HCT116 (cell line): ENCODE measurements around the gene KPNA5. TPM values are rescaled to one million over a fixed set of nuclear protein-coding genes. Genes with fewer than 3 reads are reported as not detected.

Experiments used
- ATAC-seq: fragments of 200-7000 bp; cut with Tn5 transposase; 2 replicates; pipeline ENCODE4 v1.9.1; 2020; ENCODE audit warnings: mild to moderate bottlenecking, moderate library complexity
- BruUV-seq: library from RNA; stranded (reverse); fragments of 400-500 nt; replicated peaks from 2 replicates; lab custom pipeline; 2021; lab: Mats Ljungman, UMichigan
- CTCF ChIA-PET: fragments of 300-600 bp; sonication (Branson Sonifier 250); formaldehyde crosslinking; loops from one replicate; lab custom pipeline; 2021; ENCODE audit warnings: antibody characterized with exemption; lab: Charles Lee
- POLR2A ChIA-PET: fragments of 300-600, 350-600 bp; sonication (Branson Sonifier 250); formaldehyde crosslinking; loops from one replicate; lab custom pipeline; 2021; ENCODE audit warnings: antibody characterized with exemption; lab: Charles Lee
- RAD21 ChIA-PET, 2 experiments: fragments of 300-600 bp; sonication (Branson Sonifier 250); formaldehyde crosslinking; loops; one replicate each; lab custom pipeline; 2023; ENCODE audit warnings: low total read pairs in 2 of 2; ENCODE audit not compliant: uncharacterized antibody in 2 of 2, unreplicated experiment in 2 of 2, low non-redundant PET in 1 of 2; lab: Charles Lee
- DNase-seq: peaks from one replicate; pipeline ENCODE4 v3.0.0-alpha.2; 2010; ENCODE audit warnings: low read depth, low spot score
- H2AFZ ChIP-seq: fragments of 200-600 bp; shearing (Covaris generic), sonication (generic); 2 replicates; pipeline ENCODE4 v1.6.1; 2017; ENCODE audit warnings: low read depth, mixed run types, mixed read lengths, antibody characterized with exemption, low read length; ENCODE audit not compliant: poor library complexity, severe bottlenecking
- H3K27ac ChIP-seq: 2 replicates; pipeline ENCODE4 v1.5.1; 2012; ENCODE audit warnings: low read depth, low read length
- H3K27me3 ChIP-seq: fragments of 200-600 bp; sonication (generic); 2 replicates; pipeline ENCODE4 v1.6.1; 2016; ENCODE audit warnings: mixed run types, low read length, mixed read lengths; ENCODE audit not compliant: insufficient read depth
- H3K36me3 ChIP-seq, 2 experiments: fragments of 200-500 bp in 1 of 2; fragments of 200-600 bp in 1 of 2; sonication (Bioruptor generic) in 1 of 2; sonication (generic) in 1 of 2; 2 replicates each; pipeline versions ENCODE4 v1.5.1 to v1.6.1; 2014 to 2016; ENCODE audit warnings: low read length in 2 of 2, inconsistent platforms in 1 of 2, mixed read lengths in 1 of 2, mixed run types in 1 of 2; ENCODE audit not compliant: insufficient read depth in 2 of 2, control insufficient read depth in 1 of 2
- H3K4me1 ChIP-seq, 2 experiments: fragments of 200-600 bp in 1 of 2; sonication (generic) in 1 of 2; 2 replicates each; pipeline versions ENCODE4 v1.5.1 to v1.6.1; 2012 to 2017; ENCODE audit warnings: low read length in 2 of 2, inconsistent platforms in 1 of 2, mild to moderate bottlenecking in 1 of 2, mixed read lengths in 1 of 2, mixed run types in 1 of 2, moderate library complexity in 1 of 2; ENCODE audit not compliant: insufficient read depth in 2 of 2, control insufficient read depth in 1 of 2
- H3K4me2 ChIP-seq: fragments of 200-600 bp; sonication (generic); 2 replicates; pipeline ENCODE4 v1.6.1; 2017; ENCODE audit warnings: mixed run types, low read length, mixed read lengths
- H3K4me3 ChIP-seq, 2 experiments: fragments of 200-600 bp in 1 of 2; sonication (generic) in 1 of 2; replicated peaks in 1 of 2; 2 replicates each; pipeline ENCODE4 v1.5.1; 2011 to 2016; ENCODE audit warnings: low read length in 2 of 2, control low read depth in 1 of 2, low read depth in 1 of 2, mild to moderate bottlenecking in 1 of 2, mixed read lengths in 1 of 2, mixed run types in 1 of 2
- H3K79me2 ChIP-seq: fragments of 200-600 bp; sonication (generic); 2 replicates; pipeline ENCODE4 v1.6.1; 2017; ENCODE audit warnings: mild to moderate bottlenecking, mixed run types, low read length, moderate library complexity, mixed read lengths; ENCODE audit not compliant: insufficient read depth
- H3K9ac ChIP-seq: fragments of 200-600 bp; sonication (generic); 2 replicates; pipeline ENCODE4 v1.6.1; 2016; ENCODE audit warnings: low read length, mixed read lengths
- H3K9me2 ChIP-seq: fragments of 200-600 bp; sonication (generic), shearing (Covaris generic); 2 replicates; pipeline ENCODE4 v1.6.1; 2017; ENCODE audit warnings: mixed run types, mild to moderate bottlenecking, moderate library complexity; ENCODE audit not compliant: insufficient read depth
- H3K9me3 ChIP-seq, 2 experiments: fragments of 200-500 bp in 1 of 2; fragments of 200-600 bp in 1 of 2; sonication (Bioruptor generic) in 1 of 2; sonication (generic) in 1 of 2; 2 replicates each; pipeline ENCODE4 v1.6.1; 2014 to 2017; ENCODE audit warnings: low read length in 2 of 2, mixed read lengths in 2 of 2, inconsistent platforms in 1 of 2, low read depth in 1 of 2, mild to moderate bottlenecking in 1 of 2, mixed run types in 1 of 2, moderate library complexity in 1 of 2; ENCODE audit not compliant: control insufficient read depth in 1 of 2, insufficient read depth in 1 of 2
- H4K20me1 ChIP-seq: fragments of 200-600 bp; sonication (generic), shearing (Covaris generic); 2 replicates; pipeline ENCODE4 v1.6.1; 2017; ENCODE audit warnings: mixed run types, mild to moderate bottlenecking, moderate library complexity; ENCODE audit not compliant: insufficient read depth
- ATF3 ChIP-seq: IDR thresholded peaks from 2 replicates; pipeline ENCODE4 v1.6.1; 2012
- CBX3 ChIP-seq: IDR thresholded peaks from 2 replicates; pipeline ENCODE4 v1.6.1; 2012; ENCODE audit warnings: low read depth
- CEBPB ChIP-seq: IDR thresholded peaks from 2 replicates; pipeline ENCODE4 v1.6.1; 2012; ENCODE audit warnings: low read depth
- CTCF ChIP-seq, 3 experiments: fragments of 200-600 bp in 1 of 3; sonication (generic) in 1 of 3; IDR thresholded peaks in 2 of 3; conservative IDR thresholded peaks in 1 of 3; 2 replicates each; pipeline ENCODE4 v1.5.1; 2012 to 2017; ENCODE audit warnings: low read depth in 2 of 3, low read length in 2 of 3, antibody characterized with exemption in 1 of 3, borderline replicate concordance in 1 of 3, control low read depth in 1 of 3, mild to moderate bottlenecking in 1 of 3, mixed read lengths in 1 of 3, mixed run types in 1 of 3, moderate library complexity in 1 of 3; ENCODE audit not compliant: insufficient read depth in 1 of 3
- EGR1 ChIP-seq: IDR thresholded peaks from 2 replicates; pipeline ENCODE4 v1.6.1; 2012; ENCODE audit warnings: low read depth
- ELF1 ChIP-seq: IDR thresholded peaks from 2 replicates; pipeline ENCODE4 v1.6.1; 2012; ENCODE audit warnings: low read depth, borderline replicate concordance
- EZH2 ChIP-seq: fragments of 200-600 bp; sonication (generic); IDR thresholded peaks from 2 replicates; pipeline ENCODE4 v1.6.1; 2017; ENCODE audit warnings: antibody characterized with exemption, mixed run types
- EZH2phosphoT487 ChIP-seq: fragments of 200-600 bp; IDR thresholded peaks from 2 replicates; pipeline ENCODE4 v1.6.1; 2018; ENCODE audit warnings: antibody characterized with exemption, borderline replicate concordance
- FOSL1 ChIP-seq: IDR thresholded peaks from 2 replicates; pipeline ENCODE4 v1.6.1; 2012; ENCODE audit warnings: low read depth
- JUND ChIP-seq: IDR thresholded peaks from 2 replicates; pipeline ENCODE4 v1.6.1; 2012
- MAX ChIP-seq: IDR thresholded peaks from 2 replicates; pipeline ENCODE4 v1.6.1; 2012
- POLR2A ChIP-seq: IDR thresholded peaks from 2 replicates; pipeline ENCODE4 v1.7.0; 2011; ENCODE audit warnings: borderline replicate concordance; ENCODE audit not compliant: insufficient read depth, insufficient read length; ENCODE audit errors: extremely low read depth
- POLR2AphosphoS5 ChIP-seq: IDR thresholded peaks from 2 replicates; pipeline ENCODE4 v1.6.1; 2011; ENCODE audit warnings: mild to moderate bottlenecking, low read depth, low read length, moderate library complexity
- RAD21 ChIP-seq: IDR thresholded peaks from 2 replicates; pipeline ENCODE4 v1.6.1; 2012; ENCODE audit warnings: low read depth, mild to moderate bottlenecking
- SP1 ChIP-seq: IDR thresholded peaks from 2 replicates; pipeline ENCODE4 v1.6.1; 2012; ENCODE audit warnings: low read depth
- SRF ChIP-seq: IDR thresholded peaks from 2 replicates; pipeline ENCODE4 v1.6.1; 2012; ENCODE audit warnings: low read depth
- TCF7L2 ChIP-seq: IDR thresholded peaks from 2 replicates; pipeline ENCODE4 v1.7.0; 2011; ENCODE audit warnings: borderline replicate concordance, inconsistent platforms; ENCODE audit not compliant: insufficient read depth, insufficient read length; ENCODE audit errors: extremely low read depth
- YY1 ChIP-seq: IDR thresholded peaks from 2 replicates; pipeline ENCODE4 v1.6.1; 2011; ENCODE audit warnings: low read length, low read depth, moderate library complexity, mild to moderate bottlenecking; ENCODE audit not compliant: insufficient replicate concordance; ENCODE audit errors: extremely low read depth
- ZBTB33 ChIP-seq: IDR thresholded peaks from 2 replicates; pipeline ENCODE4 v1.6.1; 2011; ENCODE audit warnings: mild to moderate bottlenecking, low read length, moderate library complexity; ENCODE audit not compliant: insufficient replicate concordance; ENCODE audit errors: extremely low read depth
- ZFX ChIP-seq: fragments of 450-650 bp; IDR thresholded peaks from 2 replicates; pipeline ENCODE4 v1.6.1; 2017
- ZNF274 ChIP-seq: fragments of 200-500 bp; sonication (Bioruptor generic); IDR thresholded peaks from 2 replicates; pipeline ENCODE4 v1.6.1; 2014; ENCODE audit warnings: mild to moderate bottlenecking, low read depth, low read length, inconsistent platforms
- intact Hi-C: fragments of 100-400 bp; cut with micrococcal nuclease; formaldehyde crosslinking; loops from 2 replicates; pipeline ENCODE4 v1.10.0; 2022
- total RNA-seq: library from RNA; stranded (reverse); gene quantifications from one replicate; pipeline ENCODE4 v1.2.1, GENCODE V29; 2021; ENCODE audit not compliant: unreplicated experiment

KPNA5 gene
- total RNA-seq, 1 experiment from 2014 or later: 9.8 TPM

- no peak for TF ChIP-seq EZH2
- TF ChIP-seq TCF7L2: no peak
- no peak for TF ChIP-seq POLR2AphosphoS5
- TF ChIP-seq SP1: no peak
- no peak for TF ChIP-seq SRF
- TF ChIP-seq CBX3: no peak
- no peak for TF ChIP-seq ZNF274
- no peak for TF ChIP-seq ZFX
- TF ChIP-seq FOSL1: no peak
- TF ChIP-seq JUND: no peak
- no peak for TF ChIP-seq ZBTB33
- no peak for TF ChIP-seq RAD21
- TF ChIP-seq ELF1: no peak
- TF ChIP-seq POLR2A: no peak
Measured at GRCh38 chr6:116705917-116706316, 24.9 kb downstream of the KPNA5 start (continued).

- DNase-seq (no peak), ATAC-seq (no peak)
- no peaks in the 10 kb centered on the region for H3K9me3 ChIP-seq
- no peak overlapping the region for H3K4me2 ChIP-seq
- no TSS peak for BruUV-seq
- H2AFZ ChIP-seq: no peak overlapping the region
- H4K20me1 ChIP-seq: no peaks in the 10 kb centered on the region
- no peaks in the 10 kb centered on the region for H3K4me1 ChIP-seq
- H3K27ac ChIP-seq: no peak overlapping the region
- intact Hi-C loops: no loop called here
- H3K4me3 ChIP-seq: no peak overlapping the region
- CTCF ChIA-PET: no interaction called here
- H3K36me3 ChIP-seq: peaks cover 0 to 8% of the 10 kb centered on the region in 2 experiments; a peak in 2 of 4 replicates
- RAD21 ChIA-PET: no interaction called here
- no peaks in the 10 kb centered on the region for H3K27me3 ChIP-seq
- H3K9me2 ChIP-seq: no peaks in the 10 kb centered on the region
- H3K9ac ChIP-seq: no peak overlapping the region
- no peaks in the 10 kb centered on the region; the same call in 1 of the 2 replicates for H3K79me2 ChIP-seq
- POLR2A ChIA-PET: no interaction called here
- TF ChIP-seq FOSL1 (no peak), ZNF274 (no peak), CBX3 (no peak), EGR1 (no peak), MAX (no peak), ZFX (no peak), YY1 (no peak), SP1 (no peak), CTCF (IDR thresholded peaks at IDR 0.05 in 2 of 3, conservative IDR thresholded peaks at IDR 0.05 in 1 of 3; ENCODE audit: borderline replicate concordance in 1 of 3, insufficient read depth in 1 of 3, low read depth in 2 of 3, low read length in 2 of 3) (no peak), CEBPB (no peak), JUND (no peak), POLR2A (no peak), EZH2phosphoT487 (no peak), ATF3 (no peak)
Measured at GRCh38 chr6:116714296-116714695, 33.3 kb downstream of the KPNA5 start.
